Calu3 (cell line): Measurements from ENCODE around the gene TRIM37. TPM values are rescaled to one million over a fixed set of nuclear protein-coding genes. Genes with fewer than 3 reads are reported as not detected.

ENCODE experiments used
- BruUV-seq: library from RNA; stranded (reverse); fragments of 400-500 nt; replicated peaks from 2 replicates; lab custom pipeline; 2021; lab: Mats Ljungman, UMichigan
- CTCF ChIA-PET: fragments of 300-600 bp; sonication (Branson Sonifier 250); formaldehyde crosslinking; loops from one replicate; lab custom pipeline; 2022; ENCODE audit warnings: antibody characterized with exemption; lab: Charles Lee
- DNase-seq: peaks from one replicate; pipeline ENCODE4 v3.0.0; 2022
- H3K27ac Mint-ChIP-seq: one replicate; pipeline ENCODE4 v1.8.0; 2022; ENCODE audit warnings: mixed read lengths; ENCODE audit not compliant: unreplicated experiment
- H3K27me3 Mint-ChIP-seq: one replicate; pipeline ENCODE4 v1.8.0; 2022; ENCODE audit warnings: mixed read lengths; ENCODE audit not compliant: unreplicated experiment
- H3K36me3 Mint-ChIP-seq: one replicate; pipeline ENCODE4 v1.8.0; 2022; ENCODE audit warnings: mild to moderate bottlenecking, moderate library complexity, mixed read lengths; ENCODE audit not compliant: insufficient read depth, unreplicated experiment
- H3K4me1 Mint-ChIP-seq: one replicate; pipeline ENCODE4 v1.8.0; 2022; ENCODE audit warnings: mild to moderate bottlenecking, low read depth, mixed read lengths; ENCODE audit not compliant: unreplicated experiment
- H3K4me3 Mint-ChIP-seq: one replicate; pipeline ENCODE4 v1.8.0; 2022; ENCODE audit warnings: mild to moderate bottlenecking, low read depth, moderate library complexity, mixed read lengths; ENCODE audit not compliant: unreplicated experiment
- H3K9me3 Mint-ChIP-seq: one replicate; pipeline ENCODE4 v1.8.0; 2022; ENCODE audit warnings: low read depth, mixed read lengths; ENCODE audit not compliant: unreplicated experiment
- CTCF ChIP-seq: fragments of 200-600 bp; IDR thresholded peaks from one replicate; pipeline ENCODE4 v1.8.0; 2022; ENCODE audit warnings: antibody characterized with exemption; ENCODE audit not compliant: unreplicated experiment
- intact Hi-C: fragments of 100-400 bp; cut with micrococcal nuclease; formaldehyde crosslinking; loops from one replicate; pipeline ENCODE4 v1.10.0; 2022; ENCODE audit not compliant: unreplicated experiment
- total RNA-seq: library from RNA; stranded (reverse); gene quantifications from 2 replicates; pipeline ENCODE4 v1.2.3, GENCODE V29; 2022

Gene TRIM37
- total RNA-seq, 1 experiment from 2014 or later, result 16.2 TPM

GRCh38 chr17:59046192-59046591 is 60.5 kb downstream of the TRIM37 start:
- CTCF ChIA-PET, result no interaction called here
- BruUV-seq, result no TSS peak
- H3K27ac Mint-ChIP-seq, result no peak overlapping the region

DNA sequence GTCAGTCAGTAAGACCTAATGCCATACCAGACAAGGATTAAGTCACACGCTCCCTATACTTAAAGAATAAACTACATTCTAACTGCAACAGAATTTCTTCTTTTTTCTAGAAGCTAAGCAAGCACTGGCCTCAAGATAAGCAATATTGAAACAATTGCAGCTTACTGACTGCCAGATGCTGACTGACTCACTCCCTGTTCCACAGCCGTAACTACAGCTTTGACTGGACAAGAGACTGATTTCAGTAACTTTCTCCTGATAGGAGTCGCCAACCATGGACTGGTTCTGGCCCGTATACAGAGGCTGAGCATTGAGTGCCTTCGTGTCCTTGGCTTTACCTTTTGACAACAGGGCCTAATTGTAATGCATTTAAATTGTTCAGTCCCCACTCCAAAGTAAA is 67.9 kb downstream of the TRIM37 start:
- no TSS peak for BruUV-seq
- H3K27ac Mint-ChIP-seq, result no peak overlapping the region
- peaks cover 13% of the 10 kb centered on the region for H3K36me3 Mint-ChIP-seq
- intact Hi-C loops, result no loop called here
- no peak for TF ChIP-seq CTCF
- no peaks in the 10 kb centered on the region for H3K4me1 Mint-ChIP-seq
- H3K27me3 Mint-ChIP-seq, result no peaks in the 10 kb centered on the region
- no peak overlapping the region for H3K4me3 Mint-ChIP-seq
- CTCF ChIA-PET, result interaction anchor here (0.7 kb wide), 1 partner anchor 1844 kb away, joined by 3 read pairs; no protein-coding TSS in a partner anchor
- no peaks in the 10 kb centered on the region for H3K9me3 Mint-ChIP-seq
- DNase-seq, result no peak

More at GRCh38 chr17:59046192-59046591, 60.5 kb downstream of the TRIM37 start:
- H3K9me3 Mint-ChIP-seq, result no peaks in the 10 kb centered on the region
- no peak for TF ChIP-seq CTCF
- H3K4me1 Mint-ChIP-seq, result no peaks in the 10 kb centered on the region
- peaks cover 14% of the 10 kb centered on the region for H3K36me3 Mint-ChIP-seq
- no peaks in the 10 kb centered on the region for H3K27me3 Mint-ChIP-seq
- intact Hi-C loops, result no loop called here
- DNase-seq, result no peak
- H3K4me3 Mint-ChIP-seq, result no peak overlapping the region

GRCh38 chr17:59037960-59038359 is 68.7 kb downstream of the TRIM37 start:
- H3K4me1 Mint-ChIP-seq, result no peaks in the 10 kb centered on the region
- no peaks in the 10 kb centered on the region for H3K9me3 Mint-ChIP-seq
- no peak for TF ChIP-seq CTCF
- no TSS peak for BruUV-seq
- no peak overlapping the region for H3K27ac Mint-ChIP-seq
- CTCF ChIA-PET, result no interaction called here
- DNase-seq, result no peak
- H3K36me3 Mint-ChIP-seq, result peaks cover 13% of the 10 kb centered on the region
- no peaks in the 10 kb centered on the region for H3K27me3 Mint-ChIP-seq
- no peak overlapping the region for H3K4me3 Mint-ChIP-seq
- intact Hi-C loops, result no loop called here

GRCh38 chr17:59030811-59031210 is 75.9 kb downstream of the TRIM37 start:
- TF ChIP-seq CTCF, result no peak
- no peak for DNase-seq
- CTCF ChIA-PET, result no interaction called here
- intact Hi-C loops, result no loop called here
- no peaks in the 10 kb centered on the region for H3K27me3 Mint-ChIP-seq
- BruUV-seq, result no TSS peak
- no peaks in the 10 kb centered on the region for H3K9me3 Mint-ChIP-seq
- no peak overlapping the region for H3K4me3 Mint-ChIP-seq
- no peak overlapping the region for H3K27ac Mint-ChIP-seq
- no peaks in the 10 kb centered on the region for H3K4me1 Mint-ChIP-seq
- H3K36me3 Mint-ChIP-seq, result no peaks in the 10 kb centered on the region
